NCI-H2227 (cell line): Measurements from ENCODE around the gene THEM5.

ENCODE experiments used
- DNase-seq: peaks from one replicate; lab custom pipeline; 2025; ENCODE audit not compliant: unreplicated experiment; lab: John Stamatoyannopoulos, UW

The THEM5 gene

GRCh38 chr1:151840421-151840820 lies 13.1 kb downstream of the THEM5 start:
- no peak for DNase-seq

DNA sequence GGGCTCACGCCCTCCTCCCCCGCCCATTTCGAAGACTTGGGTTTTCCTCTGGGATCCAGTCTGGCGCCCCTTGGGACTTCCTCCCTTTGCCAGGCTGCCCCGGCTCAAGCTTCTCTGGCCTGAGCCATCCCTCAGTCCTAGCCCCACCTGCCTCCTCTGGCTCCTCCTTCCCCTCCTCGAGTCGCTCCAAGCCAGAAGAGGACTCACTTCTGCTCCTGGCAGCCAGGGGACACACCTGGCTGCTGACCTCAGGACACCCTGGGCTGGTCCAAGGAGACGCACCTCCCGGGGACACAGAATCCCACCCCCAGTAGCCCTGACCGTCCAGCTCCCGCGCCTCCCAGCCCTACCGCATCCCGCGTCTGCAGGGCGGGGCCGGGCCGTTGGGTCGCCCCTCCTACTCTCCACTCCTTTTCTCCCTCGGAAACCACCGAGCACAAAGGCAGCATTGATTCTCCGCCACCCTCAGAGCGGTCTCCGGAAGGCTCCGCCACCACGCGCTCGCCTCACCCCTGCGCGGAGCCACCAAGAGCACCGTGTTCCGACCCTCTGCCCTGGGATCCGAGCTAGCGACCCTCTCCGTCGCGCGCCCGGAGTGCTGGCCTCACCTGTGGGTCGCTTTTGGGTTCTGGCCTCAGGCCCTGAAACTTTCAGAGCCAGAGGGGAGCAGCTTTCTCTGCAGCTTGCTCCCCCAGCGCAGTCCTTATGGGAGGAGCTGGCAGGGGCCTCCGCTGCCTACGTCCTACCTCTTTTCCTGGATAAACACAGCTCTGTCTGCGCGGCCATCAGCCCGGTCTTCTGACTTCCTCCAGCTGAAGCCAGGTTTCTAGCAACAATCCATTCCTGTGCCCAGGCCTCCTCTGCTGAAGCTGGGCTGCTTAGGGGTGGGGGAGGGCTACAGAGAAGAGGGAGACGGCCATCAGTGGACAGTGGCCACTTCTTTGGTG lies 13.8 kb downstream of the THEM5 start, which contains the start of gene C2CD4D:
C2CD4D (minus strand) TSS at position 364 of the 947 bp plus-strand sequence. CDS start 831 bp downstream, outside the sequence.
- peak; percentile 64 for DNase-seq

- DNase-seq, result no peak
These were observed 14.5 kb downstream of the THEM5 start for GRCh38 chr1:151839082-151839412.

DNA sequence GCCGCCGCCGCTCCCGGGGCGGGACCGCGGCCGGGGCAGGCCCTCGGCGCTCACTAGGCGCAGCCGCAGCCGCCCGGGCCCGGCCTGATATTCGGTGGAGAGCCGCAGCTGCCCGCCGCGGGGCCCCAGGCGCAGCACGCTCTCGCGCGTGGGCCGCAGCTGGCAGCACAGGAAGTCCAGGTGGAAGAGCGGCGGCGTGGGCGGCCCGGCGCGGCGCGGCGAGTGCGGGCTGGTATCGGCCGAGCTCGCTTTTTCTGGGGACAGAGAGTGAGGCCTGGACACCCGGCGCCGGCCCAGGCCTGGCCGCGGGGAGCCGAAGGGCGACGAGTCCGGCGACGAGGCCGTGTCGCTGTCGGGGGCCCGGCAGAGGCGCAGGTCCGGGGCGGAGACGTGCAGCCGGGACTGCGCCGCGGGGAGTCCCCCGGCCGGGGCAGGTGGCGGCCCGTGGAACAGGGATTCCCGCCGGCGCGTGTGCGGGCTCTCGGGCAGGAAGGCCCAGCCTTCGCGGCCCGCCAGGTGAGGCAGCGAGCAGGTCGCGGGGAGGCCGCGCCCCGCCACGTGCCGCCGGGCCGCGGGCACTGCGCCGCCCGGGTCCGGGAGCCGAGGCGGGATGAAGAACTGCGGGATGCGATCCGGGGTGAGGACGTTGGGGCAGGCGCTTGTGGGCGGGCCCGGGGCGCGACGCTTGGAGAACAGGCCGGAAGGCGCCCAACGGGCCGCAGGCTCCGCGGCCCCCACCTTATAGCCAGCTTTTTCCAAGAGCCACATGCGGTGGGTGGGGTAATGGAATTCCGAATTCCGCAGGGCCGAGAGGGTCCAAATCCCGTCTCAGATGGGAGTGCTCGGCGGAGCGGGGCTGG lies 15.1 kb downstream of the THEM5 start:
- DNase-seq, result no peak

GRCh38 chr1:151837884-151838221 lies 15.7 kb downstream of the THEM5 start:
- DNase-seq, result no peak

DNA sequence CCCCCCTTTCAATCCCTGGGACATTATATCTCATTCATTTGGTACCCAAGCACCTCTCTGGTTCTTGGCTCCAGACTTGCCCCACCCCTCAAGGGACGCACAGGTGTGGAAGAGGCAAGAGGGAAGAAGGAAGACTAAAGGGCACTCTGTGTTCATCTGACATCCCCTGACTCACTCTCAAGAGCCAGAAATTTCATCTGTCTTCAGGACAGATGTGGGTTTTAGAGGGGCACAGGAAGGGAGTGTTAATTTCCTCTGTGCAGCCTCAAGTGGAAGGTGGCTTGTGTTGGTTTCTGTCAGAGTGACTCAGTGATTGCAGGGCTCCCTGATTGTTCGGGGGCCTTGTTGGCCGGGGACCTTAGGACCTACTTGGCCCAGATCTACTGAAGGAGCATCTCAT lies 16.3 kb downstream of the THEM5 start:
- DNase-seq, result no peak

DNA sequence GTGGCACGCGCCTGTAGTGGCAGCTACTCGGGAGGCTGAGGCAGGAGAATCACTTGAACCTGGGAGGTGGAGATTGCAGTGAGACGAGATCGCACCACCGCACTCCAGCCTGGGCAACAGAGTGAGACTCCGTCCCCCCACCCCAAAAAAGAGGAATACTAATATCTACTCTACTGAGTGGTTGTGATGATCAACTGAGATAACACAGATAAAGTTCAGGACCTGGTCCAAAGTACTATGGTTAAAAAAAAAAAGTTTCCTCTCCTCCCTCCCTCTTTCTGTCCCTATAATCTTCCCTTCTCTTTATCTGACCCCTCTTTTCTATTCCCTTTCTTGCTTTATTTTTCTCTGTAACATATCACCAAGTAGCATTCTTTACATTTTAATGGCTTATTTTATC lies 17.9 kb downstream of the THEM5 start:
- DNase-seq, result no peak

GRCh38 chr1:151834239-151834638 lies 19.3 kb downstream of the THEM5 start:
- no peak for DNase-seq

DNA sequence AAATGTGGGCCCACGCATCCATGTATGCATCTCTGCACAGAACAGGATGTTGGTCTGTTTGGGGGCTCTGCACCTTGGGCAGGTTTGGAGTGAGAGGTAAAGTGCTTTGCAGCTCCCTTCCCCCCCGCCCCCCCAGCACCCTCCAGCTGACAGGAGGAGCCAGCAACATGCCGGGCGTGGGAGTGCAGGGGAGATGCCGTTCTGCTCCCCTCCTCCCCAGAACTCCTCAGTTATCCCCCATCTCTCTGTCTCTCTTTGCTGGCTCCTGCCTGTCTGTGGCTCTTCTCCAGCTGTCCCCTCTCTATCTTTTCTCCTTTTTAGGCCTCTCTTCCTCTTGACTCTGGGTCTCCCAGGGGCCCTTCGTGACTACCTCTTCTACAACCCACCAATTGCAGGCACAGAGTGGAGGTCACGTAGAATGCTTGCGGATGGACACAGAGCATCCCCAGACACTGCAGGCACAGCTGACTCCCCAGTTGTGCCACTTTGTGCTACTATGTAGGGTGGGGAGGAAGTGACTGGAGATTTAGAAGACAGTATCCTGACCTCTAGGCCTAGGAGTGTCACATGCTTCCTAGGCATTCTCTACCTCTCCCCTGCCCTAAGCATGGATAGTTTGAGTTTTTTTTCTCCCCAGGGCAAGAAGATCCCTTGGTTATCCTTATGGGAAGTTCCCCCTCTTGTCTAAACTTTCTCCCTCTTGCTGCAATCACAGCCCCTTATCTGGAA lies 20.2 kb downstream of the THEM5 start:
- no peak for DNase-seq

DNA sequence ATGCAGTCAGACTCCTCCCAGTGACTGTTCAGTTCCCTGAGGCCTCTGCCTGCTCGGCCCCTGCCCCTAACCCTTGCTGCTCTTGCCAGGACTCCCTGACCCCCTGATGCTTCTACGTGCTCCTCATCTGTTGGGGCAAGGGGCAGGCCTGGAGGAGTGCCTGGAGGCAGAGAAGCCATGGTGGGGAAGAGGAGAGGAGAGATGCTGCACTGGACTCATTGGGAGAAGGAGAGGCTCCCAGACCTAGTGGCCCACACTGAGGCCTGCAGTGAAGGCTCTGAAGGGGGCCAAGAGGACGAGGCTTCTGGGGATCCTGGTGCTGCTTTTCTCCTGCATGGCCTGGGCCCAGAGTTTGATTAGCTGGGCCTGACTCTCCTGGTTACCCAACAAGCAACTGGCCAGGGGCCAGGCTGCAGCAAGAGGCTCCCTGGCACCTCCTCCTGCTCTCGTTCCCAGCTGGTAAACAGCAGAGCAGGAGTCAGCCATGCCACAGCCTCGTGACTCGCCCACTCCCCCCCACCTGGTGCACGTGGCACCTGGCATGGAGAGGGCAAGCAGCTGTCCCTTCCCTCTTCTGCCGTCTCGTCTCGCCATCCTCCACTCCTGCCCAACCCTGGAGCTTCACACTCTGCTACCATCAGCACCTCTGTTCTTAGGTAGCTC lies 21.1 kb downstream of the THEM5 start:
- peak; percentile 17 for DNase-seq

DNA sequence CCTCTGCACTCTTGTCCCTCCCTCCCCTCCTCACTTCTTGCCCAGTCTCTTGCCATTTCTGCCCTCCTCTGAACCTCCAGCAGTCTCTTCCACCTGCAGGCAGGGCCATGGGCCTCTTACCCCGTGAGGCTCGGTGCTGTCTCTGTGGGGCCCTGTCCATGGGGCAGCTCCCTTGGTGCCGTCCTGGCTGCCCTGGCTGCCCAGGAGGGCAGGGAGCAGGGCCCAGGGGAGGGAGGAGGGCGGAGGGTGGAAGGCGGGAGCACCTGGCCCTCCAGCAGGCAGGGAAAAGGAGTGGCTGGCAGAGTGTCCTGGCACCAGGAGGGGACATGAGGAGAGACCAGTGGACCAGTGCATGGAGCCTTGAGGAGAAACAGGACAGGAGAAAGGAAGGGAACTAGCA lies 21.9 kb downstream of the THEM5 start, which contains the start of gene RORC:
RORC (minus strand) TSS at position 198 of the 400 bp plus-strand sequence; CDS start at position 160, 38 bp downstream.
- no peak for DNase-seq

DNA sequence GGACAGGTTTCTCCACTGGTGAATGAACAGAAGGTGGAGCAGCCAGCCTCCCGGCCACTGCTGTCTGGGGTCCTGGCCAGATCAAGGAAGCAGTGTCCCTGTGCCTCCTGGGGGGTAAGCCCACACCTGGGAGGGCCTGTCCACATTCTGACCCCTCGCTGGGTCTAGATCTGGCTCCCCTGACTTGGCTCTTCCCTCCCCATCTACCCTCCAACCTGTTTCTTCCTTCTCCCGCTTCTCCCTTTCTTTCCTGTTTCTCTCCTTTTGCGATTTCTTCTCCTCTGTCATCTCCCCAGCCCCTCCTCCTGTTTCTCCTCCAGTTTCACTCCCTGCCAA lies 22.3 kb downstream of the THEM5 start:
- no peak for DNase-seq

DNA sequence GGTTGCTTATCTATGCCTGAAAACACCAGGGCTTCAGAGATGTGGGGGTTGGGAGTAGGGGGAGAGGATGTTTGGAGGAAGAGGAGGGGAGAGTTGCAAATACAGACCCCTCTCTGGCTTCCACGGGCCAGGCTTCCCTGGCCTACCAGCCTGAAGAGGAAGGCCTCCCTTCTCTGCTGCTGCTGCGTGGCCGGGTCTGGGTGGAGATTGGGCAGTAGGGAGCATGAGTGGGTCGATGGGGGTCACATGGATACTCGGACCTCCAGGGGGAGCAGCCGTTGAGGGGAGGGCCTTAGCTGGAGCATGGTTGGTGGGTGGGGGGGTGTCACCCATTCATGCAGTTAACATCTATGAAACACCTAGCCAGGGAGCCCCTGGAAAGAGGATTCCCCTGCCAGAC lies 23.5 kb downstream of the THEM5 start:
- DNase-seq, result no peak

- no peak for DNase-seq
These were observed 24.0 kb downstream of the THEM5 start for GRCh38 chr1:151829352-151830046.

DNA sequence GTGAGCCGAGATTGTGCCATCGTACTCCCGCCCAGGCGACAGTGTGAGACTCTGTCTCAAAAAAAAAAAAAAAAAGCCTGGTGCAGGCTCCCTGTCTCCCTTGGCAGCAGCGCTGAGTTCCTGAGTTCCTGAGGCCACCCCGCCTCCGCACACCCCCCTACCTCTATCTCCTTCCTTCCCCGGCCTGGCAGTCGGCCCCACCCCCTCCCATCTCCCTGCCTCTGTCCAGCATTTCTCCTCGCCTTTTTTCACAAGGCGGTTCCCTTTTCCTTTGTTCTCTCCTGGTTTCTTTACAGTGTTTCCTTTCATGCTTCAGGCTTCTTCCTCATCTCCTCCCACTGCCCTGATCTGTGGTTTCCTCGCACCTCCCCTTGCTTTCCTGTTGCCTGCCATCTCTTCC lies 24.6 kb downstream of the THEM5 start:
- peak; percentile 58 for DNase-seq

DNA sequence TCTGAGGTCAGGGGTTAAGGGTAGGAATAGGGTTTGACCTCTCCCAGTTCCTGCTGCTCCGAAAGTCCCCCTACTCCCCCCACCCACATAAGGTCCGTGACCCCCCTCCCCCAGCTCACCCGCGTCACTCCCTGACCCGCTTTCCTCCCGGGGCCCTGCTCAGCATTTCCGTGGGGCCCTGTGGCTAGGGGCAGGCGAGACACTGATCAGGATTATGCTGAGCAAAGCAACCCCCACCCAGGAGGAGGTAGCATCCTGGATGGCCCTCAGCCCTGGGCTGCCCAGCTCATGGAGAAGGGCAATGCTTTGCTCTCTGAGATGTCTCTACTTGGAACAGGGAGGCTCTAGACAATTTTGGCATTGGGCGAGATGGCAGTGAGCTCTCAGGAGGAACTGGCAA lies 25.7 kb downstream of the THEM5 start:
- DNase-seq, result no peak

DNA sequence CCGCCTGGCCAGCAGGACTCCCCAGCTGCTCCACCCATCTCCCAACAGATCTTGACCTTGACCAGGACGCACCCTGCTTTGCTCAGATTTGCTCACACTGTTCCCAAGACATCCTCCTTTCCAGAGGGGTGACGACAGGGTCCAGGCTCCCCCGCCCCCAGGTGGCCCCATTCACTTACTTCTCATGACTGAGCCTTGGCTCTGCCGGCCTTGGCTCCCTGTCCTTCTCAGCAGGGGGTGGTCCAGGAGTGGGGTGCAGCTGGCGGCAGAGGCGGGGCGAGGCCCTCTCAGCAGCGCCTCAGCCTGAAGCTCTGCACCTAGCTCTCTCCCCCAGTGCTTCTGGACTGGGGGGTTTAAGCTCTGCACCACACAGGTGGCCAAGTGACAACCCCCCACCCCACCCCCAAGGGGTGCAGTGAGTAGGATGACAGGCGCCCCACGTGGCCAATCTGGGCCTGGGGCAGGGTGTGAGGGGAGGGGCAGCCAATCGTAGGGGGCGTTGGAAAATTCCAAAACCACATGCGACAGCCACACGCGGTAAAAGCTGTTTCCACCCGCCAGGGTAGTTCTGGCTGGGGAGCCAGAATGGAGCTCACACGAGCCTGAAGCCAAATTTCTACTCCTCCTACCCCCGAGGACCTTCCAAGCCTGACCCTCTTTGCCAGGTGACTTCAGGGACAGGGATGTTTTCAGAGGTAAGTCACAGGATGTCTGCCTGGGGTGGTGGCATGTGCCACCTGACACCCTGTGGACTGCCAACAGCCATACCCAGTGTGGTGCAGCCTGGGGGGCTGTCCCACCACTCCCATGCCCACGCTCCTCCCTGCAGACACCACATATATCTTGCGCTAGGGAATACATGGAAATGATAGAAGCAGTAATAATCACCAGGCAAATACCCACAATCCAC lies 27.5 kb downstream of the THEM5 start:
- DNase-seq, result no peak

DNA sequence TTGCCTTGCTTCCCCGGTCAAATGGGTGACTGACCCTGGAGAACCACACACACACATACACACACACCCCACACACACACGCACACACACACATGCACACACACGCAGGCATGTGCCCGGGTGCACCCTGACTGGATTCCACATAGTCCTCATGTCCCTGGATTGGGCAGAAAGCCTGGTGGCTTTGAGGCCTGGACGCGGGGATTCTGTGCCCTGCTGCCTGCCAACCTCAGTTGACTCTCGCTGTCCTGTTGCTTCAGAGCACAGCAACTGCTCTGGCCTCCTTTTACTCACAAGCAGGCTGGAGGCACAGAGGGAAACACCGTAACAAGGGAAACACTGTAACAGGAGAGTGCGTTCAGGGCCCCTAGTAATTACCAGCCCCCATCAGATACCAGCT lies 28.3 kb downstream of the THEM5 start:
- no peak for DNase-seq

DNA sequence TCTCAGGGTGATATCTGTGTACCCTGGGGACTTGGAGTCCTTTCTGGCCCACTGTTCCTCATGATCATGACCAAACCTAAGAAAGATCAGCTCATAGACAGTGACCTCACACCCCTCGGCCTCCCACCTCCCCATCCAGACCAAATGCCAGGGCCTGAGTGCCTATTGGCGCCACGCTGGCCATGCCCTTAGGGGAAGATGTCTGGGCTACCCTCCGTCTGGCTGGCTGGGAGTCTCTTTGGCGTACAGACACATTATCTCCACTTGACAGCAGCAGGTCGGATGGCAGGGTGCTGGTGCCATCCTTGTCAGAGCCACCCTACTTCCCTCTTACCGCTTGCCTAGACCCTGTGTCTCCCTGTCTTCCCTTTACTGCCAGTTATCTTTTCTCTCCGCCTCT lies 30.3 kb downstream of the THEM5 start:
- no peak for DNase-seq
